NCI-H2081 (cell line): ENCODE measurements around the gene VSTM4.

ENCODE experiments used
- DNase-seq, 2 experiments: peaks; one replicate each; lab custom pipeline; 2025; lab: John Stamatoyannopoulos, UW

VSTM4 gene

GRCh38 chr10:49116509-49117375 is 1.4 kb upstream of the VSTM4 start:
- no peak for DNase-seq

- no peak for DNase-seq
Observed at GRCh38 chr10:49115796-49116508, 630 bp upstream of the VSTM4 start.

DNA sequence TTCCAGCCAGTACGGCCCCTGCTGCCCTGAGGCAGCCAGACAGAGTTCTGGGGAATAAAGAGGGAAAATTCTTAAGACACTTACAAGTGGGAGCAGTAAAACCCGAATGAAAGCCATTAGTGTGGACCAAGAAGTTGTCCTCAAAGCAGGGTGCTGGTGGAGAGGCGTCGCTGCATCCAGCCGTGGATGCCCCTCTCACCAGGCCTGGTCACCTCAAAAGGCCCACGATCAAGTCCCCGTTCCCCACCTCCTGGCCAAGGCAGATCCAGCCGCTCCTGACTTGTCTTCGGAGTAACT is 656 bp downstream of the VSTM4 start:
- no peak for DNase-seq

- DNase-seq, result no peak
Observed at GRCh38 chr10:49113741-49114141, 1.6 kb downstream of the VSTM4 start.

- no peak for DNase-seq
Observed at GRCh38 chr10:49112851-49113250, 2.5 kb downstream of the VSTM4 start.

- no peak for DNase-seq
Observed at GRCh38 chr10:49112098-49112497, 3.2 kb downstream of the VSTM4 start.

DNA sequence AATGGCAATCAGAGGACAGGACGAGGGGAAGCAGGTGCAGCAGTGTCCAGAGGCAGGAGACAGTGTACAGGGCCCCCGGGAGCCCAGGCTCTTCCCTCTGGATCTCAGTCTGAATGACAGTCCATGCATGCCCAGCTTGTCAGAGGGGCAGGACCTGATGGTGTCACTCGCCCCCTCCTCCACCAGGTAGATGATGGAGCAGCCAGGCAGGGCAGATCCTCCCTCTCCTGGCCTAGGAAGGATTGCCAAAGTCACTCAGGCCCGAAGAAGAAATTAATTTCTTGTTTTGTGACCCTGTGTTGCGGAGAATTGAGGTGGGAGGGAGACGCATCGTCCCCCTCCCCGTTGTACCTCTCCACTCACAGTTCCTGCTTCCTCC is 4.0 kb downstream of the VSTM4 start:
- DNase-seq, result no peak

GRCh38 chr10:49110684-49111319 is 4.5 kb downstream of the VSTM4 start:
- DNase-seq, result no peak

- no peak for DNase-seq
Observed at GRCh38 chr10:49109669-49110340, 5.5 kb downstream of the VSTM4 start.

- DNase-seq, result no peak
Observed at GRCh38 chr10:49108656-49109055, 6.7 kb downstream of the VSTM4 start.

DNA sequence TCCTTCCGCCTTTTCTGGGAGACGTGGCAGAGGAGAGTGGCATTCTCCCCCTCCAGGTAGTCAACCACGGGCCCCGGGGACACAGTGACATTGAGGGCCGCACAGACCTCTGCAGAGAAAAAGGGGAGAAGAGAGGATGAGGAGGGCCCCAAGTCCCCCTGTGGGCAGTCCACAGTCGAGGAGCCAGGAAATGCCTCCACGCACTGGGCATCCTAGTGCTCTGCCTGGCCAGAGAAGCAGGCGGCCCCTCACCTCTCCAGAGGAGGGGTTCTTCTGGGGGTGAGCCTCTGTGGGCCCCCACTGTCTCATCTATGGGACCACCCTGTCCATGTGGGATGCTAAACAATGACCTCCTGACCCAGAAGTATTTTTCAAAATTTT is 7.4 kb downstream of the VSTM4 start:
- no peak for DNase-seq

DNA sequence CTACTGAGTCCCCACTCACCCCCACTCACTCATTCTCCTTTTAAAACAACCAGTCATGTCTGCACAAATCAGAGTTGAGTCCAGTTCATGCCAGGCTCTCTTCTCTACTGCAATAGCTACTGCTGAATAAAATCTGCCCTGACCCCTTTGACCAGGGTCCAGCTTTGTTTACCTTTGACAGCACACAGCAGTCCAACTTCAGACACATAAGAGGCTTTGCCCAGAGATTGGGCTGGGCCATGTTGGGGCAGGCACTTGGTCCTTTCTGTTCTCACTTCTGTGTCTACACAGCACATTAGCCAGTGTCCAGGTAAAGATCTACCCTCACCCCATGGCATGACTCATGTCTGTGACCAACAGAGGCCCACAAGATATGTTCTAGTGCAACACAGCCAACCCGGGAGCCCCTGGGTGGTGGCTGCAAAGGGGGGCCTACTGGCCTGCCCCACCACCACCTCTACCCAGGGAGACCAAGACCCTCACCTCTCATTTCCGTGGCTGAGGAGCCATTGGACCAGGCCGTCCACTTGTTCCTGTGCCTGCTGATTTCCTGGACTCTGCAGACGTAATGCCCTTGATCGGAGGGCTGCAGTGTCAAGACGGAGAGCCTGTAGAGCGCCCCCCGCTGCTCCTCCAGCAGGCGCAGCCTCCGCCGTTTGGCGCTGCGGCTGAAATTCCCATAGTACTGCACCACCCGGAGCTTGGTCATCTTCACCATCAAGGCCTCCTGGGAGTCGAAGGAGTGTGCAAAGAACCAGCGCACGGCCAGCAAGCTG is 8.0 kb downstream of the VSTM4 start:
- DNase-seq, result no peak

- DNase-seq, result no peak
Observed at GRCh38 chr10:49106451-49106850, 8.9 kb downstream of the VSTM4 start.

DNA sequence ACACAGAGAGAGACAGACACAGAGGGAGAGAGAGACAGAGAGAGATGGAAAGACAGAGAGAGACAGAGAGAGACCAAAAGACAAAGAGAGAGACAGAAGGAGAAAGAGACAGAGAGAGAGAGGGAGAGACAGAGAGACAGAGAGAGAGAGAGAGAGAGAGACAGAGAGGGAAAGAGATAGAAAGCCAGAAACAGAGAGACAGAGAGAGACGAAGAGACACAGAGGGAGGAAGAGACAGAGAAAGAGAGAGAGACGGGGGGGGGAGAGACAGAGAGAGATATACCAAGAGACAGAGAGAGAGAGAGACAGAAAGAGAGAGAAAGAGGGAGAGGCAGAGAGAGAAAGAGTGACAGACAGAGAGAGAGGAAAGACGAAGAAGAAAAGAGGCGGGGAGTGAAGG is 10.2 kb downstream of the VSTM4 start:
- no peak for DNase-seq

DNA sequence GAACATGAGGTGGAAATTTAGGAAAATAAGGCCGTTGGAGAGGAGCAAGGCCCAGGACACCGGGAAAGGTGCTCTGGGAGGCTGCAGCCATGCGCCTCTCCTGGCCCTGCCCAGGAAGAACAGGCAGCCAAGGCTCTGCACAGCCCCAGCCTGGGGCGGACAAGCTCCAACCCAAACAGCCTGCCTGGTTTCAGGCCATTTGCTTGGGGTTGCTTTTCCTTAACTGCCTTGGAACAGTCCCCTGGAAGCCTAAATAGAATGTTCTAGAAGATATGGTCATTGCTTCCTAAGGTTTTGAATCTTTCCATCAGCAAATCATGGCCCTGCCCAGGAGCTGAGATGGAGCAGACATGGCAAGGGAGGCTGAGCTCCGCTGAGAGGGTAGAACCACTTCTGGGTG is 11.0 kb downstream of the VSTM4 start:
- DNase-seq, result no peak

DNA sequence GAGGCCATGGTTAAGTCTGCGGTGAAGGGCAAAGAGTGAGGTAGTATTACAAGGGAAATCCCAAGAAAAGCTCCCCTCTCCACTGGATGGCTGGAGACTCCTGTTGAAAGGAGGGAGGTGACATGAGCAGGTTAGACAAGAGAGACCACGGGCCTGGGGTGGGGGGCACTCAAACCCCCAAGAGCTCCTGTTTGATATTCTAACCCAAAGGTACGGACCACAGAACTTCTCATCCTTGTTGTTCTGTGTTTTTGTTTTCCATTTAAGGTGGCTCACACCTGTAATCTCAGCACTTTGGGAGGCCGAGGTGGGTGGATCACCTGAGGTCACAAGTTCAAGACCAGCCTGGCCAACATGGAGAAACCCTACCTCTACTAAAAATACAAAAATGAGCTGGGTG is 11.6 kb downstream of the VSTM4 start:
- no peak for DNase-seq

DNA sequence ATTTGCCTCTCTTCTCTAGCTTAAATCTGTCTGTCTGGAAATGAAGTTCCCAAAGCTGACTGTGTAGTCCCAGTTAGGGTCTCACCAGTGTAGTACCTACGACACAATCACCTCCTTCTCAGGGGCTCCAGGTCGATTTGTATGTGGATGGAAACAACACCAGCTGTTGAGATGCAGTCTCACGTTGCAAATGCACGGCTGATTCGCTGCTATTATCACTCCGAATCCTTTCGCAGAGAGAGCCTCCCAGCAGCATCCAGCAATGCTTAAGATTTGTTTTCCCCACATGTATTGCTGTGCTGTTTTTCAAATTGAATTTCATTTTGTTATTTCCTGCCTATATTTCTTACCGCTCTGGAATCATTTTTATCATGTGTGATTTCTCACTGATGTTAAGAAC is 16.3 kb downstream of the VSTM4 start:
- DNase-seq, result no peak

DNA sequence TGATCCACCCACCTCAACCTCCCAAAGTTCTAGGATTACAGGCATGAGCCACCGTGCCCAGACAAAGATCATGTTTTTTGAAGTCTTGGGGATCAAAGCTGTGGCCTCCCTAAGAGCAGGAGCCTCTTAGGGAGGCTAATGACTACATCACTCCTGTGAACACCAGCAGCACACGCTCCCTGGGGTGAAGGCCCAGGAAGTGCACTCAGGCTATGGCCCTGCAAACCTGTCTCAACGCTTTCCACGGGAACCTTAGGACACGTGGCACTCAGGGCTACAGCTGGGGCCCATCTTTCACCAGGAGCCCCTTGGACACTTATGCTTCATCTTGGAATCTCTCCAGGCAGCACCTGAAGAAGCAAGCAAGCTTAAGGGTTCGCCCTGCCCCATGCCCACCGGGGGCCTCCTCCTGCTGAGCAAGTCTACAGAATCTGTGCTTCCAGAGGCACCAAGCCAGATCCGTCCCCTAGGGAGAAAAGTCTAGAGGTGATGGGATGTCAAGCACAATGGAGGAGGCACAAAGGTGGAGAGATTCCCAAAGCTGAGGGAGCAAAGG is 18.4 kb downstream of the VSTM4 start:
- no peak for DNase-seq

DNA sequence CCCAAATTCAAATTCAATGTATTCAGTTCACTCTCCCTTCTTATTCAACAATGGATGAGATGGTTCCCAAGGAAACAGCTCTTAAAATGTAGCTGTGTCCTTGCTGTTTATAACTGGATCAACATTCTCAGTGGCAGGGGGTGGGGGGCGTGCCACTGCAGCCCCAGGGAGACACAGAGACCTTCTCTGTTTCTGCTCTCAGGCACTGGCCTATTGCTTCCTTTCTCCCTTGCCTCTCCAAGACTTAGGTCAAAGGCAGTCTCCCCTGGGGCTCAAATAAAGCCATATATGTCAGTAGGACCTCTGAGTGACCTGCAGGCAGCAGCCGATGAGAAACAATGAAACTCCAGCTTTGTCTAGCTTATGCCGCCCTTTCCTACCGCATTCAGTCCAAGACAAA is 20.7 kb downstream of the VSTM4 start:
- DNase-seq, result no peak

GRCh38 chr10:49093922-49094321 is 21.4 kb downstream of the VSTM4 start:
- DNase-seq, result no peak

DNA sequence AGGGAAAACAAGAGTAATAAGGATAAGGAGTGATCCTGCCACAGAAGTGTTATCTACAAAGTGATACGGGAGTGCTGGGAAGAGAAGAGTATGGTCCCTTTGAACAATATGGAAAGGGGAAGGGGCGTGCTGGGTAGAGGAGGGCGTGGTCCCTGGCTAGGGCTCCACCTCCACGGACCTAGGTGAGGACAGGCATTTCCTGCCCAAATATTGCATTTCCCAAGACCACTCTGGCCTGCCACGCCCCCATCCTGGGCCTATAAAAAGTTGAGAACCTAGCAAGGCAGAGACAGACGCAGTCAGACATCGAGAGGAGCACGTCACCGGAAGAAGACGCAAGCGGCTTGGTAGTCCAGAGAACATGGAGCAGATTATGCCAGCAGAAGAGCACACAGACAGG is 22.8 kb downstream of the VSTM4 start:
- DNase-seq, result no peak
